Measurements from ENCODE around the gene ACTL6B. TPM values are rescaled to one million over a fixed set of nuclear protein-coding genes. Genes with fewer than 3 reads are reported as not detected.

Gene ACTL6B
- polyA plus RNA-seq, 1 of the 3 experiments (the other 2 are of a cell fraction), result 0.67 TPM

DNA sequence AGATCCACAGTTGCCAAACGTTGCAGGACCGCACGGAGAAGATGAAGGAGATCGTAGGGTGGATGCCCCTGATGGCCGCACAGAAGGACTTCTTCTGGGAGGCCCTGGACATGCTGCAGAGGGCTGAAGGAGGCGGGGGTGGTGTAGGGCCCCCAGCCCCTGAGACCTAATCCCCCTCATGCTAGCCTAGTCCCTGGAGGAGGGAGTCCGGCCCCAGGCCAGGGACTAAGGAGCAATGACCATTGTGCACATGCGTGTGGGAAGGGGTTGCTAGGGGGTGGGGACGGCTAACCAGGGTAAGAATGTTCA lies 55.6 kb downstream of the ACTL6B start:
- Histone ChIP-seq H3K9me3 (no peaks in the 10 kb centered on the region), H3K36me3 (replicated peaks in 1 of 2; ENCODE audit: control insufficient read depth in 1 of 2, insufficient read depth in 2 of 2, low read length in 1 of 2) (peaks cover 6 to 8% of the 10 kb centered on the region in 2 experiments), H3F3A (replicated peaks; ENCODE audit: insufficient read depth) (peaks cover 8% of the 10 kb centered on the region), H3K4me2 (no peak overlapping the region), H3K79me2 (ENCODE audit: insufficient read depth) (peaks cover 18% of the 10 kb centered on the region), H3K27me3 (ENCODE audit: insufficient read depth) (no peaks in the 10 kb centered on the region), H4K20me1 (ENCODE audit: insufficient read depth) (no peaks in the 10 kb centered on the region), H3K27ac (ENCODE audit: low read depth in 2 of 2, low read length in 1 of 2) (peak overlapping the region in 1 of 2 experiments; percentile 32; a peak in 1 of 4 replicates), H3K4me3 (ENCODE audit: low read depth in 2 of 2, low read length in 1 of 2) (no peak overlapping the region), H3K9me2 (no peaks in the 10 kb centered on the region), H3K9ac (no peak overlapping the region), H3K4me1 (ENCODE audit: control insufficient read depth in 1 of 2, insufficient read depth in 2 of 2, low read depth in 1 of 2, low read length in 1 of 2) (peaks cover 10 to 25% of the 10 kb centered on the region in 2 experiments; a peak in 3 of 4 replicates), H2AFZ (ENCODE audit: low read depth) (no peak overlapping the region)
- 92% methylated on average over 9 of the region's 9 CpGs for WGBS (ENCODE audit: low lambda C conversion rate)
- DNase-seq, result no peak
- TF ChIP-seq, protein P1, sequence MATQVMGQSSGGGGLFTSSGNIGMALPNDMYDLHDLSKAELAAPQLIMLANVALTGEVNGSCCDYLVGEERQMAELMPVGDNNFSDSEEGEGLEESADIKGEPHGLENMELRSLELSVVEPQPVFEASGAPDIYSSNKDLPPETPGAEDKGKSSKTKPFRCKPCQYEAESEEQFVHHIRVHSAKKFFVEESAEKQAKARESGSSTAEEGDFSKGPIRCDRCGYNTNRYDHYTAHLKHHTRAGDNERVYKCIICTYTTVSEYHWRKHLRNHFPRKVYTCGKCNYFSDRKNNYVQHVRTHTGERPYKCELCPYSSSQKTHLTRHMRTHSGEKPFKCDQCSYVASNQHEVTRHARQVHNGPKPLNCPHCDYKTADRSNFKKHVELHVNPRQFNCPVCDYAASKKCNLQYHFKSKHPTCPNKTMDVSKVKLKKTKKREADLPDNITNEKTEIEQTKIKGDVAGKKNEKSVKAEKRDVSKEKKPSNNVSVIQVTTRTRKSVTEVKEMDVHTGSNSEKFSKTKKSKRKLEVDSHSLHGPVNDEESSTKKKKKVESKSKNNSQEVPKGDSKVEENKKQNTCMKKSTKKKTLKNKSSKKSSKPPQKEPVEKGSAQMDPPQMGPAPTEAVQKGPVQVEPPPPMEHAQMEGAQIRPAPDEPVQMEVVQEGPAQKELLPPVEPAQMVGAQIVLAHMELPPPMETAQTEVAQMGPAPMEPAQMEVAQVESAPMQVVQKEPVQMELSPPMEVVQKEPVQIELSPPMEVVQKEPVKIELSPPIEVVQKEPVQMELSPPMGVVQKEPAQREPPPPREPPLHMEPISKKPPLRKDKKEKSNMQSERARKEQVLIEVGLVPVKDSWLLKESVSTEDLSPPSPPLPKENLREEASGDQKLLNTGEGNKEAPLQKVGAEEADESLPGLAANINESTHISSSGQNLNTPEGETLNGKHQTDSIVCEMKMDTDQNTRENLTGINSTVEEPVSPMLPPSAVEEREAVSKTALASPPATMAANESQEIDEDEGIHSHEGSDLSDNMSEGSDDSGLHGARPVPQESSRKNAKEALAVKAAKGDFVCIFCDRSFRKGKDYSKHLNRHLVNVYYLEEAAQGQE (IDR thresholded peaks at IDR 0.05; ENCODE audit: low read depth, low read length), result no peak
- no peak for TF ChIP-seq JUND (IDR thresholded peaks at IDR 0.05)
- no peak for TF ChIP-seq NRF1 (IDR thresholded peaks at IDR 0.05; ENCODE audit: low read depth, low read length)
- TF ChIP-seq SMC3 (IDR thresholded peaks at IDR 0.05; ENCODE audit: low read depth, low read length), result no peak
- no peak for TF ChIP-seq USF2 (IDR thresholded peaks at IDR 0.05; ENCODE audit: borderline replicate concordance, low read depth, low read length)
- TF ChIP-seq RCOR1 (IDR thresholded peaks at IDR 0.05; ENCODE audit: low read length), result no peak
- TF ChIP-seq MEF2A (IDR thresholded peaks at IDR 0.05; ENCODE audit: borderline replicate concordance, low read depth), result no peak
- TF ChIP-seq CHD2 (IDR thresholded peaks at IDR 0.05; ENCODE audit: low read length, partially characterized antibody), result no peak
- TF ChIP-seq FOXJ3 (CRISPR knock-in tag; IDR thresholded peaks at IDR 0.05), result no peak
- TF ChIP-seq POLR2AphosphoS5 (IDR thresholded peaks at IDR 0.05; ENCODE audit: low read depth, low read length), result no peak
- no peak for TF ChIP-seq GATA2 (CRISPR knock-in tag; IDR thresholded peaks at IDR 0.05)
- TF ChIP-seq, protein P2, sequence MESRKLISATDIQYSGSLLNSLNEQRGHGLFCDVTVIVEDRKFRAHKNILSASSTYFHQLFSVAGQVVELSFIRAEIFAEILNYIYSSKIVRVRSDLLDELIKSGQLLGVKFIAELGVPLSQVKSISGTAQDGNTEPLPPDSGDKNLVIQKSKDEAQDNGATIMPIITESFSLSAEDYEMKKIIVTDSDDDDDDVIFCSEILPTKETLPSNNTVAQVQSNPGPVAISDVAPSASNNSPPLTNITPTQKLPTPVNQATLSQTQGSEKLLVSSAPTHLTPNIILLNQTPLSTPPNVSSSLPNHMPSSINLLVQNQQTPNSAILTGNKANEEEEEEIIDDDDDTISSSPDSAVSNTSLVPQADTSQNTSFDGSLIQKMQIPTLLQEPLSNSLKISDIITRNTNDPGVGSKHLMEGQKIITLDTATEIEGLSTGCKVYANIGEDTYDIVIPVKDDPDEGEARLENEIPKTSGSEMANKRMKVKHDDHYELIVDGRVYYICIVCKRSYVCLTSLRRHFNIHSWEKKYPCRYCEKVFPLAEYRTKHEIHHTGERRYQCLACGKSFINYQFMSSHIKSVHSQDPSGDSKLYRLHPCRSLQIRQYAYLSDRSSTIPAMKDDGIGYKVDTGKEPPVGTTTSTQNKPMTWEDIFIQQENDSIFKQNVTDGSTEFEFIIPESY (IDR thresholded peaks at IDR 0.05; ENCODE audit: borderline replicate concordance, low read depth), result no peak
- TF ChIP-seq, protein P3, sequence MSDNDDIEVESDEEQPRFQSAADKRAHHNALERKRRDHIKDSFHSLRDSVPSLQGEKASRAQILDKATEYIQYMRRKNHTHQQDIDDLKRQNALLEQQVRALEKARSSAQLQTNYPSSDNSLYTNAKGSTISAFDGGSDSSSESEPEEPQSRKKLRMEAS (IDR thresholded peaks at IDR 0.05; ENCODE audit: low read depth), result no peak
- no peak for TF ChIP-seq MXI1 (IDR thresholded peaks at IDR 0.05; ENCODE audit: low read depth, low read length)
- no peak for TF ChIP-seq RFX5 (IDR thresholded peaks at IDR 0.05; ENCODE audit: low read length)
- TF ChIP-seq, protein P4, sequence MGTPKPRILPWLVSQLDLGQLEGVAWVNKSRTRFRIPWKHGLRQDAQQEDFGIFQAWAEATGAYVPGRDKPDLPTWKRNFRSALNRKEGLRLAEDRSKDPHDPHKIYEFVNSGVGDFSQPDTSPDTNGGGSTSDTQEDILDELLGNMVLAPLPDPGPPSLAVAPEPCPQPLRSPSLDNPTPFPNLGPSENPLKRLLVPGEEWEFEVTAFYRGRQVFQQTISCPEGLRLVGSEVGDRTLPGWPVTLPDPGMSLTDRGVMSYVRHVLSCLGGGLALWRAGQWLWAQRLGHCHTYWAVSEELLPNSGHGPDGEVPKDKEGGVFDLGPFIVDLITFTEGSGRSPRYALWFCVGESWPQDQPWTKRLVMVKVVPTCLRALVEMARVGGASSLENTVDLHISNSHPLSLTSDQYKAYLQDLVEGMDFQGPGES (IDR thresholded peaks at IDR 0.05; ENCODE audit: low read depth, low read length), result no peak
- TF ChIP-seq TAF1 (IDR thresholded peaks at IDR 0.05; ENCODE audit: borderline replicate concordance, low read depth, low read length), result no peak
- TF ChIP-seq ELF1 (IDR thresholded peaks at IDR 0.05), result no peak
- no peak for TF ChIP-seq NFIC (IDR thresholded peaks at IDR 0.05; ENCODE audit: borderline replicate concordance)
- ChIA-PET CTCF (interaction anchor here (2.0 to 3.8 kb wide), 2 partner anchors 32 to 91 kb away, joined by 8 to 28 read pairs; no protein-coding TSS in a partner anchor), POLR2A (interaction anchor here (3.6 kb wide), 1 partner anchor 15 kb away, joined by 63 read pairs; the partner anchor contains the start of genes FBXO24 and LRCH4)
